ENCODE data around the gene OBP2A. TPM values are rescaled to one million over a fixed set of nuclear protein-coding genes. Genes with fewer than 3 reads are reported as not detected.

The OBP2A gene
- total RNA-seq, 1 experiment from 2014 or later, result not detected

DNA sequence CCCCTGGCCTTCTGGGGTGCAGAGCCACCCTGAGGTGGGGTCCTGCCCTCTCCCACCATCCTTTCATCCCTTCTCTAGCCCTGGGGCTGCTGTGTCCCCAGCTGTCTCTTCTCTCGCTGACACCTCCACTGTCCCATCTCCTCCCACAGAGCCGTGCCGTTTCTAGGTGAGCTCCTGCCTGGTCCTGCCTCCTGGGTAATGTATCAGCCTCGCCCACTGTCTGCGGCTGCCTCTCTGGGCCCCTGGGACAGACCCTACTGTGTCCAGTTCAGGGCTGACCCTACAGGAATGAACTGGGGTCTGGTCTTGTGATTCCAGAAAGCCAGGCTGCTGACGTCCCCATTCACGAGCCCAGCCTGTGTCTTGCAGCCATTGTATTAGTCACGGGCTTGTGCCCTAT lies 19.7 kb downstream of the OBP2A start:
- Histone ChIP-seq H3K36me3 (ENCODE audit: control insufficient read depth in 1 of 2, insufficient read depth in 2 of 2, low read length in 2 of 2) (no peaks in the 10 kb centered on the region), H3K27me3 (ENCODE audit: insufficient read depth, low read length) (peaks cover 11% of the 10 kb centered on the region), H3K4me1 (ENCODE audit: control insufficient read depth in 1 of 2, insufficient read depth in 2 of 2, low read length in 2 of 2) (no peaks in the 10 kb centered on the region), H3K79me2 (ENCODE audit: insufficient read depth, low read length) (no peaks in the 10 kb centered on the region), H3K4me3 (replicated peaks in 1 of 2; ENCODE audit: low read depth in 1 of 2, low read length in 2 of 2) (no peak overlapping the region), H3K27ac (ENCODE audit: low read depth, low read length) (no peak overlapping the region), H3K9me3 (ENCODE audit: control insufficient read depth in 1 of 2, insufficient read depth in 1 of 2, low read depth in 1 of 2, low read length in 2 of 2) (peaks cover 7% of the 10 kb centered on the region in 2 experiments; a peak in 2 of 4 replicates), H3K9me2 (ENCODE audit: insufficient read depth) (no peaks in the 10 kb centered on the region), H4K20me1 (ENCODE audit: insufficient read depth) (no peaks in the 10 kb centered on the region), H2AFZ (ENCODE audit: low read depth, low read length, poor library complexity, severe bottlenecking) (no peak overlapping the region), H3K4me2 (ENCODE audit: low read length) (no peak overlapping the region), H3K9ac (ENCODE audit: low read length) (no peak overlapping the region)
- ATAC-seq, result 0 out of 2 replicates have a peak, but pooled peaks have one; percentile 30
- RAD21 ChIA-PET (ENCODE audit: low non-redundant PET in 1 of 2, low total read pairs in 2 of 2, uncharacterized antibody in 2 of 2, unreplicated experiment in 2 of 2), result no interaction called here
- TF ChIP-seq ZNF274 (IDR thresholded peaks at IDR 0.05; ENCODE audit: low read depth, low read length) (no peak), CBX3 (IDR thresholded peaks at IDR 0.05; ENCODE audit: low read depth) (no peak), JUND (IDR thresholded peaks at IDR 0.05) (no peak), SP1 (IDR thresholded peaks at IDR 0.05; ENCODE audit: low read depth) (no peak), EZH2phosphoT487 (IDR thresholded peaks at IDR 0.05; ENCODE audit: borderline replicate concordance) (no peak), RAD21 (IDR thresholded peaks at IDR 0.05; ENCODE audit: low read depth) (no peak), EZH2 (IDR thresholded peaks at IDR 0.05) (no peak), ZFX (IDR thresholded peaks at IDR 0.05) (no peak), ZBTB33 (IDR thresholded peaks at IDR 0.05; ENCODE audit: extremely low read depth, insufficient replicate concordance, low read length) (no peak), EGR1 (IDR thresholded peaks at IDR 0.05; ENCODE audit: low read depth) (no peak), YY1 (IDR thresholded peaks at IDR 0.05; ENCODE audit: extremely low read depth, insufficient replicate concordance, low read depth, low read length) (no peak), ELF1 (IDR thresholded peaks at IDR 0.05; ENCODE audit: borderline replicate concordance, low read depth) (no peak), REST (IDR thresholded peaks at IDR 0.05; ENCODE audit: low read depth) (no peak)
- TF ChIP-seq, protein P1, sequence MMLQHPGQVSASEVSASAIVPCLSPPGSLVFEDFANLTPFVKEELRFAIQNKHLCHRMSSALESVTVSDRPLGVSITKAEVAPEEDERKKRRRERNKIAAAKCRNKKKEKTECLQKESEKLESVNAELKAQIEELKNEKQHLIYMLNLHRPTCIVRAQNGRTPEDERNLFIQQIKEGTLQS (IDR thresholded peaks at IDR 0.05), result no peak
- TF ChIP-seq, protein P2, sequence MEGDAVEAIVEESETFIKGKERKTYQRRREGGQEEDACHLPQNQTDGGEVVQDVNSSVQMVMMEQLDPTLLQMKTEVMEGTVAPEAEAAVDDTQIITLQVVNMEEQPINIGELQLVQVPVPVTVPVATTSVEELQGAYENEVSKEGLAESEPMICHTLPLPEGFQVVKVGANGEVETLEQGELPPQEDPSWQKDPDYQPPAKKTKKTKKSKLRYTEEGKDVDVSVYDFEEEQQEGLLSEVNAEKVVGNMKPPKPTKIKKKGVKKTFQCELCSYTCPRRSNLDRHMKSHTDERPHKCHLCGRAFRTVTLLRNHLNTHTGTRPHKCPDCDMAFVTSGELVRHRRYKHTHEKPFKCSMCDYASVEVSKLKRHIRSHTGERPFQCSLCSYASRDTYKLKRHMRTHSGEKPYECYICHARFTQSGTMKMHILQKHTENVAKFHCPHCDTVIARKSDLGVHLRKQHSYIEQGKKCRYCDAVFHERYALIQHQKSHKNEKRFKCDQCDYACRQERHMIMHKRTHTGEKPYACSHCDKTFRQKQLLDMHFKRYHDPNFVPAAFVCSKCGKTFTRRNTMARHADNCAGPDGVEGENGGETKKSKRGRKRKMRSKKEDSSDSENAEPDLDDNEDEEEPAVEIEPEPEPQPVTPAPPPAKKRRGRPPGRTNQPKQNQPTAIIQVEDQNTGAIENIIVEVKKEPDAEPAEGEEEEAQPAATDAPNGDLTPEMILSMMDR (IDR thresholded peaks at IDR 0.05 in 2 of 3, conservative IDR thresholded peaks at IDR 0.05 in 1 of 3; ENCODE audit: borderline replicate concordance in 1 of 3, insufficient read depth in 1 of 3, low read depth in 2 of 3, low read length in 2 of 3), result no peak
- no TSS peak for BruUV-seq (replicated peaks)
- intact Hi-C loops (cut with micrococcal nuclease), result no loop called here
- CTCF ChIA-PET, result no interaction called here
- POLR2A ChIA-PET, result no interaction called here
- DNase-seq (ENCODE audit: low read depth, low spot score), result no peak
